WTC11 (cell line): ENCODE measurements around the gene FGFRL1. TPM values are rescaled to one million over a fixed set of nuclear protein-coding genes. Genes with fewer than 3 reads are reported as not detected.
"Not testable (repeated sequence)": the region's sequence is repeated elsewhere in the genome, so short reads cannot be mapped to it uniquely, and the experiment has no call there.

Experiments
- ATAC-seq: fragments of 200-7000 bp; cut with Tn5 transposase; 2 replicates; pipeline ENCODE4 v1.10.0; 2021; ENCODE audit warnings: mild to moderate bottlenecking, moderate library complexity
- CTCF ChIA-PET: fragments of 300-600 bp; sonication (Branson Sonifier 250); formaldehyde crosslinking; loops from one replicate; lab custom pipeline; 2021; ENCODE audit warnings: antibody characterized with exemption; lab: Charles Lee
- POLR2A ChIA-PET: fragments of 350-600 bp; sonication (Branson Sonifier 250); formaldehyde crosslinking; loops from one replicate; lab custom pipeline; 2021; ENCODE audit warnings: antibody characterized with exemption; lab: Charles Lee
- DNase-seq: peaks from one replicate; pipeline ENCODE4 v3.0.0; 2021; ENCODE audit warnings: low spot score
- H3K27ac Mint-ChIP-seq: 2 replicates; pipeline ENCODE4 v1.8.0; 2021; ENCODE audit warnings: mixed read lengths
- H3K27me3 Mint-ChIP-seq: 2 replicates; pipeline ENCODE4 v1.8.0; 2021; ENCODE audit warnings: low read depth, mild to moderate bottlenecking, moderate library complexity, mixed read lengths
- H3K36me3 Mint-ChIP-seq: 2 replicates; pipeline ENCODE4 v1.8.0; 2021; ENCODE audit warnings: mixed read lengths
- H3K4me1 Mint-ChIP-seq: 2 replicates; pipeline ENCODE4 v1.8.0; 2022; ENCODE audit warnings: mixed read lengths
- H3K4me3 Mint-ChIP-seq: 2 replicates; pipeline ENCODE4 v1.8.0; 2021; ENCODE audit warnings: mild to moderate bottlenecking, moderate library complexity, mixed read lengths
- H3K9me3 Mint-ChIP-seq: 2 replicates; pipeline ENCODE4 v1.8.0; 2021; ENCODE audit warnings: mixed read lengths
- E2F1 ChIP-seq: sonication (generic); formaldehyde crosslinking; IDR thresholded peaks from 2 replicates; pipeline ENCODE4 v1.8.0; 2022; ENCODE audit warnings: mild to moderate bottlenecking, missing genetic modification reagents
- ETV6 ChIP-seq: sonication (generic); formaldehyde crosslinking; IDR thresholded peaks from 2 replicates; pipeline ENCODE4 v1.8.1; 2022; ENCODE audit warnings: mild to moderate bottlenecking, missing genetic modification reagents
- JUN ChIP-seq: sonication (generic); formaldehyde crosslinking; IDR thresholded peaks from 2 replicates; pipeline ENCODE4 v1.8.0; 2023; ENCODE audit warnings: mild to moderate bottlenecking, missing genetic modification reagents
- NFYB ChIP-seq: sonication (generic); formaldehyde crosslinking; conservative IDR thresholded peaks from 2 replicates; pipeline ENCODE4 v1.8.0; 2022; ENCODE audit warnings: low read depth, missing genetic modification reagents
- OVOL2 ChIP-seq: fragments of 250-450 bp; sonication (Bioruptor Pico); IDR thresholded peaks from 2 replicates; pipeline ENCODE4 v1.9.0; 2021; ENCODE audit warnings: mild to moderate bottlenecking, borderline replicate concordance
- SP1 ChIP-seq: sonication (generic); formaldehyde crosslinking; conservative IDR thresholded peaks from 2 replicates; pipeline ENCODE4 v1.8.1; 2022; ENCODE audit warnings: missing genetic modification reagents
- USF1 ChIP-seq: sonication (generic); formaldehyde crosslinking; IDR thresholded peaks from 2 replicates; pipeline ENCODE4 v1.8.0; 2022; ENCODE audit warnings: mild to moderate bottlenecking, missing genetic modification reagents
- USF2 ChIP-seq: sonication (generic); formaldehyde crosslinking; IDR thresholded peaks from 2 replicates; pipeline ENCODE4 v1.8.1; 2023; ENCODE audit warnings: mild to moderate bottlenecking, missing genetic modification reagents, moderate library complexity
- ZNF425 ChIP-seq: fragments of 250-450 bp; sonication (Bioruptor Pico); conservative IDR thresholded peaks from 2 replicates; pipeline ENCODE4 v1.9.0; 2021; ENCODE audit warnings: mild to moderate bottlenecking
- total RNA-seq: library from RNA; stranded (reverse); gene quantifications from 3 replicates; pipeline ENCODE4 v1.2.3, GENCODE V29; 2021
- TF ChIP-seq, protein P1 (sequence below): sonication (generic); formaldehyde crosslinking; IDR thresholded peaks from 2 replicates; pipeline ENCODE4 v1.8.0; 2022; ENCODE audit warnings: mild to moderate bottlenecking, missing genetic modification reagents

Gene FGFRL1
- total RNA-seq, 1 experiment from 2014 or later = 25.9 TPM

GRCh38 chr4:1052231-1052671 lies 40.8 kb downstream of the FGFRL1 start:
- no peak overlapping the region for H3K27ac Mint-ChIP-seq
- H3K36me3 Mint-ChIP-seq = no peaks in the 10 kb centered on the region
- ChIA-PET POLR2A (no interaction called here), CTCF (interaction anchor here (1.0 to 1.7 kb wide), 2 partner anchors 52 to 126 kb away, joined by 3 to 4 read pairs; no protein-coding TSS in a partner anchor)
- ATAC-seq (no peak), DNase-seq (no peak)
- H3K4me3 Mint-ChIP-seq = no peak overlapping the region
- peaks cover 8% of the 10 kb centered on the region; the same call in 1 of the 2 replicates for H3K4me1 Mint-ChIP-seq
- peaks cover 53% of the 10 kb centered on the region for H3K27me3 Mint-ChIP-seq
- TF ChIP-seq OVOL2 (CRISPR knock-in tag) (no peak), SP1 (CRISPR knock-in tag) (no peak), JUN (CRISPR knock-in tag) (no peak)
- H3K9me3 Mint-ChIP-seq = no peaks in the 10 kb centered on the region

DNA sequence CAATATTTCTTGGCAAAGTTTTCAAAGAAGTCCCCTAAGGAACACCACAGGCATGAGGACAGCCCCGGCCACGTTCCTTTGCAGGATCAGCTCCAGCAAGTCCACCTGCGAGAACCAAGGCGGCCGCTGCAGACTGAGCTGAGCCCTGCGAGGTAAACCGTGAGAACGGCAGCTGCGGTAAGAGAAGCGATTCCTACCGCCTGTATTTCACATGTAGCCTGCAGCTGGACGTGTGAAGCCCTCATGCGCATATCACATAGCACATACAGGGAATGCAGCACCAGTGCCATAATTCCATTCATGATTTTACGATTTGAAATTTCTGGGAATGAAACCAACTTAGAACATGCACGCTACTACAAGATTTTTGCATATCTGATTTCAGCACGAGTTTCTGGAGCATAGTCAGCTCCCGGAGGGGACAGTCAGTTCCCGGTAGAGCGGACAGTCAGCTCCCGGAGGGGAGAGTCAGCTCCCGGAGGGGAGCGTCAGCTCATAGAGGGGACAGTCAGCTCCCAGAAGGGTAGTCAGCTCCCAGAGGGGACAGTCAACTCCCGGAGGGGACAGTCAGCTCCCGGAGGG lies 41.7 kb downstream of the FGFRL1 start:
- Mint-ChIP-seq H3K4me1 (peaks cover 8% of the 10 kb centered on the region; the same call in 1 of the 2 replicates), H3K9me3 (no peaks in the 10 kb centered on the region), H3K36me3 (no peaks in the 10 kb centered on the region)
- TF ChIP-seq E2F1 (CRISPR knock-in tag) (no peak), ETV6 (CRISPR knock-in tag) (no peak)
- TF ChIP-seq, all 79 proteins: peak for 0
- ChIA-PET CTCF (interaction anchor here (1.0 to 1.7 kb wide), 3 partner anchors 43 to 127 kb away, joined by 3 to 8 read pairs (median 4); no protein-coding TSS in a partner anchor), POLR2A (no interaction called here)
- Mint-ChIP-seq H3K27ac (no peak overlapping the region), H3K4me3 (no peak overlapping the region), H3K27me3 (peaks cover 47% of the 10 kb centered on the region)
- no peak for DNase-seq
- no peak for ATAC-seq

GRCh38 chr4:1053891-1054290 lies 42.5 kb downstream of the FGFRL1 start:
- CTCF ChIA-PET = interaction anchor here (1.5 to 1.7 kb wide), 2 partner anchors 43 to 127 kb away, joined by 4 to 8 read pairs; no protein-coding TSS in a partner anchor
- not testable (repeated sequence) for DNase-seq, H3K4me3 Mint-ChIP-seq, H3K27ac Mint-ChIP-seq, H3K9me3 Mint-ChIP-seq, H3K4me1 Mint-ChIP-seq, ATAC-seq, H3K36me3 Mint-ChIP-seq
- peaks cover 44% of the 10 kb centered on the region for H3K27me3 Mint-ChIP-seq
- POLR2A ChIA-PET = interaction anchor here (0.7 kb wide), 1 partner anchor 32 kb away, joined by 8 read pairs; no protein-coding TSS in a partner anchor

GRCh38 chr4:1054696-1055242 lies 43.3 kb downstream of the FGFRL1 start:
- H3K4me1 Mint-ChIP-seq, POLR2A ChIA-PET, H3K27ac Mint-ChIP-seq, H3K36me3 Mint-ChIP-seq, DNase-seq, H3K4me3 Mint-ChIP-seq, H3K9me3 Mint-ChIP-seq, ATAC-seq: not testable (repeated sequence)
- CTCF ChIA-PET = interaction anchor here (0.9 to 1.5 kb wide), 3 partner anchors 45 to 76 kb away, joined by 3 to 4 read pairs (median 4); no protein-coding TSS in a partner anchor
- H3K27me3 Mint-ChIP-seq = peaks cover 43% of the 10 kb centered on the region

DNA sequence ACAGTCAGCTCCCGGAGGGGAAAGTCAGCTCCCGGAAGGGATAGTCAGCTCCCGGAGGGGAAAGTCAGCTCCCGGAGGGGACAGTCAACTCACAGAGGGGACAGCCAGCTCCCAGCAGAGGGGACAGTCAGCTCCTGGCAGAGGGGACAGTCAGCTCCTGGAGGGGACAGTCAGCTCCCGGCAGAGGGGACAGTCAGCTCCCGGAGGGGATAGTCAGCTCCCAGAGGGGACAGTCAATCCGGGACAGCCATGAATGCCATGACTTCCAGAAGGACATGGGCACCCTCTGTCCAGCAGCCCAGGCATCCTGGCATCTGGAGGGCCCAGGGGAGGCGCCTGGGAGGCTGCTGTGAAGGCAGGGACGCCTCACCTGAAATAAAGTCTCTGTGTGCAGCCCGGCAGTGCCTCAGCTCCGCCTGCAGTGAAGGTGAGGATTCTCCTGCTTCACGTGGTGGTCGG lies 43.8 kb downstream of the FGFRL1 start:
- H3K27me3 Mint-ChIP-seq = peaks cover 38% of the 10 kb centered on the region
- peak; percentile 9 for ATAC-seq
- H3K4me1 Mint-ChIP-seq, POLR2A ChIA-PET, DNase-seq, H3K36me3 Mint-ChIP-seq, H3K4me3 Mint-ChIP-seq, H3K9me3 Mint-ChIP-seq, H3K27ac Mint-ChIP-seq: not testable (repeated sequence)
- CTCF ChIA-PET = interaction anchor here (0.7 to 1.5 kb wide), 5 partner anchors 17 to 76 kb away, joined by 3 to 4 read pairs (median 3); no protein-coding TSS in a partner anchor

- Mint-ChIP-seq H3K36me3 (no peaks in the 10 kb centered on the region), H3K4me3 (no peak overlapping the region; the same call in 1 of the 2 replicates), H3K9me3 (no peaks in the 10 kb centered on the region), H3K4me1 (peaks cover 8% of the 10 kb centered on the region; the same call in 1 of the 2 replicates), H3K27me3 (peaks cover 32% of the 10 kb centered on the region), H3K27ac (no peak overlapping the region)
- ATAC-seq (peak; percentile 91), DNase-seq (peak; percentile 59)
- CTCF ChIA-PET = interaction anchor here (0.7 to 1.5 kb wide), 5 partner anchors 17 to 75 kb away, joined by 3 to 4 read pairs (median 3); no protein-coding TSS in a partner anchor
- POLR2A ChIA-PET = no interaction called here
- TF ChIP-seq ZNF425 (no peak), NFYB (CRISPR knock-in tag) (no peak), E2F1 (CRISPR knock-in tag) (no peak), USF2 (peak; percentile 51), USF1 (CRISPR knock-in tag) (peak; percentile 53; the same call in 1 of the 2 replicates)
- TF ChIP-seq, protein P1, sequence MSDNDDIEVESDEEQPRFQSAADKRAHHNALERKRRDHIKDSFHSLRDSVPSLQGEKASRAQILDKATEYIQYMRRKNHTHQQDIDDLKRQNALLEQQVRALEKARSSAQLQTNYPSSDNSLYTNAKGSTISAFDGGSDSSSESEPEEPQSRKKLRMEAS (CRISPR knock-in tag) = peak; percentile 75; the same call in 1 of the 2 replicates
These were observed 44.5 kb downstream of the FGFRL1 start for GRCh38 chr4:1055721-1056590.
